HUES6 (cell line): ENCODE measurements around the gene TMEM134.
"Not testable (repeated sequence)": the region's sequence is repeated elsewhere in the genome, so short reads cannot be mapped to it uniquely, and the experiment has no call there.

ENCODE experiments used
- H3K27ac ChIP-seq: 2 replicates; pipeline ENCODE4 v1.7.0; 2013; ENCODE audit warnings: low read depth, mild to moderate bottlenecking, low read length, inconsistent platforms
- H3K27me3 ChIP-seq: 2 replicates; pipeline ENCODE4 v1.6.1; 2013; ENCODE audit warnings: low read length; ENCODE audit not compliant: control insufficient read depth, insufficient read depth
- H3K36me3 ChIP-seq: 2 replicates; pipeline ENCODE4 v1.6.1; 2013; ENCODE audit warnings: low read length; ENCODE audit not compliant: control insufficient read depth, insufficient read depth
- H3K4me1 ChIP-seq: 2 replicates; pipeline ENCODE4 v1.6.1; 2013; ENCODE audit warnings: low read length; ENCODE audit not compliant: control insufficient read depth, insufficient read depth
- H3K4me3 ChIP-seq: 2 replicates; pipeline ENCODE4 v1.5.1; 2013; ENCODE audit warnings: low read depth, low read length
- H3K9ac ChIP-seq: one replicate; pipeline ENCODE4 v1.6.1; 2013; ENCODE audit warnings: mild to moderate bottlenecking, low read length
- H3K9me3 ChIP-seq: 2 replicates; pipeline ENCODE4 v1.6.1; 2013; ENCODE audit warnings: low read depth, low read length; ENCODE audit not compliant: control insufficient read depth, insufficient read depth

TMEM134 gene

DNA sequence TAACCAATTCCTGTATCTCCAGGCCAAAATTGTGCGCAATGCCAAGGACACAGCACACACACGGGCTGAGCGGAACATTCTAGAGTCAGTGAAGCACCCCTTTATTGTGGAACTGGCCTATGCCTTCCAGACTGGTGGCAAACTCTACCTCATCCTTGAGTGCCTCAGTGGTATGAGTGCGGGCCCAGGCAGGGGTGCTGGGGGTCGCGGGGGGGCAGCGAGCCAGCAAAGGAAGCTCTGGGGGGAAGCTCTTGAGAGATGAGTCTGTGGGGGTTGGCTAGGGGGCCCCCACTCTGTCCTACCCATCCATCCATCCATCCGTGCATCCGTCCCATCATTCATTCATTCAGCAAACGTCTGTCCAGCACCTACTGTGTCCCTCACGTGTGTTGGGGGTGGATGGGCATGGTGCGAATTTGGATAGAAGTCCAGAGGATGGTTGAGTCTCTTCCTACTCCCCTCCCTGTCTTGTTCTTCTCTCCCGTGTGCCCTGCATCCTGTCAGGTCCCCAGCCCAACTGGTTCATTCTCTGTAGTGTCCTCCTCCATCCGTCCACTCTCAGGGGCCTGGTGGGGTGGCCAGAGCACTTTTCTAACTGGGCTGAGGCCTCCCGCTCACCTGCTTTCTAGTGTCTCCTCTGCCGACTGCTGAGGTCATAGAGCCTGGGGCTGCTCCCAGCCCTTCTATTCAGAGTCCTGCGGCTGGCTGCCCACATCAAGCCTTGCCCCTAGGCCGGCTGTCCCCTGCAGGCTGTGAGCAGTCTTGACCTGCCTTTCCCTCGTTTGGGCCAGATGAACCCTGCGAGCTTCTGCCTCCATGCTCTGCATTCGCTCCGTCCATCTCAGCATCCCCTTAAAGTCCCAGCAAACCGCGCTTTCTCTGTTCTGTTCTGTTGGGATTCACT, 37.5 kb downstream of the TMEM134 start:
- Histone ChIP-seq H3K27ac (no peak overlapping the region), H3K4me3 (no peak overlapping the region), H3K9ac (no peak overlapping the region), H3K36me3 (peaks cover 55% of the 10 kb centered on the region), H3K9me3 (no peaks in the 10 kb centered on the region), H3K4me1 (peaks cover 14% of the 10 kb centered on the region), H3K27me3 (no peaks in the 10 kb centered on the region)

- no peak overlapping the region for H3K27ac ChIP-seq
Observed at GRCh38 chr11:67429722-67430121, 39.3 kb downstream of the TMEM134 start.

GRCh38 chr11:67429038-67429668, 39.9 kb downstream of the TMEM134 start:
- 0 out of 2 replicates have a peak, but pooled peaks cover 2% of the 10 kb centered on the region for H3K4me1 ChIP-seq
- peak overlapping the region; percentile 99 for H3K4me3 ChIP-seq
- no peaks in the 10 kb centered on the region for H3K9me3 ChIP-seq
- peak overlapping the region; percentile 85 for H3K9ac ChIP-seq
- H3K36me3 ChIP-seq: peaks cover 39% of the 10 kb centered on the region
- H3K27me3 ChIP-seq: no peaks in the 10 kb centered on the region
- no peak overlapping the region for H3K27ac ChIP-seq

More at GRCh38 chr11:67429722-67430121, 39.3 kb downstream of the TMEM134 start:
- Histone ChIP-seq H3K9me3 (no peaks in the 10 kb centered on the region), H3K27me3 (no peaks in the 10 kb centered on the region), H3K9ac (no peak overlapping the region), H3K4me1 (0 out of 2 replicates have a peak, but pooled peaks cover 2% of the 10 kb centered on the region), H3K4me3 (peak overlapping the region; percentile 99; the same call in 1 of the 2 replicates), H3K36me3 (peaks cover 45% of the 10 kb centered on the region)

GRCh38 chr11:67428052-67429001, 40.7 kb downstream of the TMEM134 start, which contains the start of gene RPS6KB2:
Gene RPS6KB2 (plus strand): TSS chr11:67428494. CDS start chr11:67428546, 52 bp downstream.
- Histone ChIP-seq H3K27ac (0 out of 2 replicates have a peak within 1 kb of the TSS, but pooled peaks have one; percentile 4), H3K4me3 (peak within 1 kb of the TSS; percentile 99), H3K36me3 (peaks cover 31% of the 10 kb centered on the region), H3K9ac (peak within 1 kb of the TSS; percentile 85), H3K27me3 (no peaks in the 10 kb centered on the region), H3K9me3 (no peaks in the 10 kb centered on the region), H3K4me1 (0 out of 2 replicates have a peak, but pooled peaks cover 2% of the 10 kb centered on the region)

DNA sequence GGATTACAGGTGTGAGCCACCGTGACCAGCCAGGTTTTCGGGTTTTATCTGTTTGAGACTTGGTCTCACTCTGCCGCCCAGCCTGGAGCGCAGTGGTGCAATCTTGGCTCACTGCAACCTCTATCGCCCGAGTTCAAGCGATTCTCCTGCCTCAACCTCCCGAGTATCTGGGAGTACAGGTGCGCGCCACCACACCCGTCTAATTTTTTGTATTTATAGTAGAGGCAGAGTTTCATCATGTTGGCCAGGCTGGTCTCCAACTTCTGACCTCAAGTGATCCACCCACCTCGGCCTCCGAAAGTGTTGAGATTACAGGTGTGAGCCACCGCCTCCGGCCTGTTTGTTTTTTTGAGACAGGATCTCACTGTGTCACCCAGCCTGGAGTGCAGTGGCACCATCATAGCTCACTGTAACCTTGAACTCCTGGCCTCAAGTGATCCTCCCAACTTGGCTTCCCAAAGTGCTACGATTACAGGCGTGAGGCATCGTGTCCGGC, 41.6 kb downstream of the TMEM134 start:
- H3K4me3 ChIP-seq: peak overlapping the region; percentile 99
- peak overlapping the region; percentile 26 for H3K9ac ChIP-seq
- not testable (repeated sequence) for H3K27ac ChIP-seq, H3K9me3 ChIP-seq, H3K27me3 ChIP-seq, H3K4me1 ChIP-seq
- peaks cover 22% of the 10 kb centered on the region for H3K36me3 ChIP-seq

DNA sequence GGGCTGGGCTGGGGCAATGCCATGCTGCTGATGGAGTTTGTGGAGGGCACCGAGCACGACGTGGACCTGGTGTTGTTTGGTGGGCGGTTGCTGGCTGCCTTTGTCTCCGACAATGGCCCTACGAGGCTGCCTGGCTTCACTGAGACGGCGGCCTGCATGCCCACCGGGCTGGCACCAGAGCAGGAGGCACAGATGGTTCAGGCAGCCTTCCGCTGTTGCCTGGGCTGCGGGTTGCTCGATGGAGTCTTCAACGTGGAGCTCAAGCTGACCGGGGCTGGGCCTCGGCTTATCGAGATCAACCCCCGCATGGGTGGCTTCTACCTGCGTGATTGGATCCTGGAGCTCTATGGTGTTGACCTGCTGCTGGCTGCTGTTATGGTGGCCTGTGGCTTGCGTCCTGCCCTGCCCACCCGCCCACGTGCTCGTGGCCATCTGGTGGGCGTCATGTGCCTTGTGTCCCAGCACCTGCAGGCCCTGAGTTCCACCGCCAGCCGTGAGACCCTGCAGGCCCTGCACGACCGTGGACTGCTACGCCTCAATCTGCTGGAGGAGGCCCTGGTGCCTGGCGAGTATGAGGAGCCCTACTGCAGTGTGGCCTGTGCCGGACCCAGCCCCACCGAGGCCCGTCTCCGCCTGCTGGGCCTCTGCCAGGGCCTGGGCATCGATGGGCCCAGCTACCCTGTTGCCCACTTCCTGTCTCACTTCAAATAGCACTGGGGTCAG, 45.0 kb downstream of the TMEM134 start:
- Histone ChIP-seq H3K4me3 (no peak overlapping the region), H3K27me3 (peaks cover 14% of the 10 kb centered on the region; the same call in 1 of the 2 replicates), H3K36me3 (no peaks in the 10 kb centered on the region), H3K4me1 (peaks cover 7% of the 10 kb centered on the region; the same call in 1 of the 2 replicates), H3K9me3 (no peaks in the 10 kb centered on the region), H3K27ac (no peak overlapping the region), H3K9ac (no peak overlapping the region)

GRCh38 chr11:67423466-67423865, 45.6 kb downstream of the TMEM134 start:
- peaks cover 7% of the 10 kb centered on the region; the same call in 1 of the 2 replicates for H3K4me1 ChIP-seq

DNA sequence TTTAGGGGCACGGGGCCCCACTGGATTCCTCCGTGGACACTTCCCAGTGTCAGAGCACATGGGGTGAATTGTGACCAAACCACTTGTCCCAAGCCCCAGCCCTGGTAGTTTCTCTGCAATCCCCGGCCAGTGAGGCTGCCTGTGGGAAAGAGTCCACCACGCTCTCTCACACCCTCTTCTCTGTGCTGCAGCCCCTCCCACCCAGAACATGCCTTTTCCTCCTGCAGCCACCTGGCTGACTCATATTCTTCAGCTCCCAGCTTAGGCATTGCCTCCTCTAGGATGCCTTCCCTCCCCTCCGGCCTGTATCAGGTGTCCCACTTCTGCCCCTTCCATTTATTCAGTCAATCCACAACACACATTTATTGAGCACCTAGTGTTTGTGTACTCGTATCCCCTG, 46.2 kb downstream of the TMEM134 start:
- no peak overlapping the region for H3K9ac ChIP-seq
- H3K4me1 ChIP-seq: peaks cover 7% of the 10 kb centered on the region; the same call in 1 of the 2 replicates
- H3K4me3 ChIP-seq: no peak overlapping the region
- H3K36me3 ChIP-seq: no peaks in the 10 kb centered on the region
- no peaks in the 10 kb centered on the region for H3K9me3 ChIP-seq
- peaks cover 16% of the 10 kb centered on the region; the same call in 1 of the 2 replicates for H3K27me3 ChIP-seq
- no peak overlapping the region for H3K27ac ChIP-seq

More at GRCh38 chr11:67423466-67423865, 45.6 kb downstream of the TMEM134 start:
- Histone ChIP-seq H3K27me3 (peaks cover 16% of the 10 kb centered on the region; the same call in 1 of the 2 replicates), H3K9ac (no peak overlapping the region), H3K9me3 (no peaks in the 10 kb centered on the region), H3K36me3 (no peaks in the 10 kb centered on the region), H3K27ac (no peak overlapping the region), H3K4me3 (no peak overlapping the region)

DNA sequence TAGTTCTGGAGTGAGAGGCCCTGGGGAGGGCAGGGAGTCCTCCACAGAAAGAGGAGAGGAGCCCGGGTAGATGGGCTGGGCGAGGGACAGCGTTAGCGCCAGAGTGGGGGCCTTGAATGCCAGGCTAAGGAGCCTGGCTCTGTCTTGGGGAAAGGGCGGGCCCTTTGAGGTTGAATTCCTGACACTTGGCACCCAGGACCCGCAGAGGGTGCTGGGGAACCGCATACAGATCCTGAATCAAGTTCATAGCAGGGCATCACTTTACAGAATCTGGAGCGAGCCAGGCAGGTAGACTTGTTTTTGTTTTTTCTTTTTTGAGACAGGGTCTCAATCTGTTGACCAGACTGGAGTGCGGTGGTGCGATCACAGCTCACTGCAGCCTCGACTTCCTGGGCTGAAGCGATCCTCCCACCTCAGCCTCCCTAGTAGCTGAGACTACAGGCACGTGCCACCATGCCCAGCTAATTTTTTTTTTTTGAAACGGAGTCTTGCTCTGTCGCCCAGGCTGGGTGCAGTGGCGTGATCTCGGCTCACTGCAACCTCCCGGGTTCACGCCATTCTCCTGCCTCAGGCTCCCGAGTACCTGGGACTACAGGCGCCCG, 47.5 kb downstream of the TMEM134 start:
- peaks cover 16% of the 10 kb centered on the region; the same call in 1 of the 2 replicates for H3K27me3 ChIP-seq
- H3K4me3 ChIP-seq: peak overlapping the region; percentile 73
- no peak overlapping the region for H3K27ac ChIP-seq
- H3K4me1 ChIP-seq: peaks cover 13% of the 10 kb centered on the region
- H3K9ac ChIP-seq: no peak overlapping the region
- no peaks in the 10 kb centered on the region for H3K36me3 ChIP-seq
- H3K9me3 ChIP-seq: no peaks in the 10 kb centered on the region
